ENCODE measurements around the gene GASK1A.

GASK1A gene

DNA sequence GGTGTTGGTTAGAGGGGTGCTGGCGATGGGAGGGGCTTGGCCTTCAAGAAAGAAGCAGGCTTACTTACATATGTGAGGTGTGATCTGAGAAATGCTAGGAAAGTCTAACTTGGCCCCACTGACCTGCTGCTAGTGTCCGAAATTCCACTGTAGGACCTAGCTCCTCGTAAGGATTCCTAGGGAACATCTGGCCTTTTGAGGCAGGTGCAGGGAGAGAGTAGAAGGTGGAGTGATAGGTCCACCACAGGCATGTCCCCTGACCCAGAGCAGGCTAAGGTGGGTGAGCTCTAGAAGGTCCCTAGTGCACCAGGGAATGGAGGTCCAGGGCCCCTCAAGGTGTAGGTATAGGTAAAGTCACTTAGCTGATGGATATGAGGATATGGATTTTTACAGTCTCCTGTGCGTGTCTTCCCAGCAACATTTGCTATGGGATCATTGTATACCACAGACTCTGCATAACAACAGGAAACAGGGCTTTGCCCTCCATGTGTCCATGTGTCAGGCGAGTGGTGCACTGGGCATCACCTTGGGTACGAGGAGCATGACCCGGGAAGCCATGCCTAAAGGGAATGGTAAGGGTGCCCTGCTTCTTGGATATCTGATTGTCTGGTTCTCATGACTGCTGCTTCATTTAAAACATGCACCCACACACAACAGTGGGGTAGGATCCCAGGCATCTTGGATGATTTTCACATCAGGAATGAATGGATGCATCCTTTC lies 94.2 kb downstream of the GASK1A start:
- H3K27me3 Mint-ChIP-seq (ENCODE audit: low read depth) = peaks cover 4% of the 10 kb centered on the region
- no peaks in the 10 kb centered on the region for H3K4me1 Mint-ChIP-seq
- TF ChIP-seq, protein P1, sequence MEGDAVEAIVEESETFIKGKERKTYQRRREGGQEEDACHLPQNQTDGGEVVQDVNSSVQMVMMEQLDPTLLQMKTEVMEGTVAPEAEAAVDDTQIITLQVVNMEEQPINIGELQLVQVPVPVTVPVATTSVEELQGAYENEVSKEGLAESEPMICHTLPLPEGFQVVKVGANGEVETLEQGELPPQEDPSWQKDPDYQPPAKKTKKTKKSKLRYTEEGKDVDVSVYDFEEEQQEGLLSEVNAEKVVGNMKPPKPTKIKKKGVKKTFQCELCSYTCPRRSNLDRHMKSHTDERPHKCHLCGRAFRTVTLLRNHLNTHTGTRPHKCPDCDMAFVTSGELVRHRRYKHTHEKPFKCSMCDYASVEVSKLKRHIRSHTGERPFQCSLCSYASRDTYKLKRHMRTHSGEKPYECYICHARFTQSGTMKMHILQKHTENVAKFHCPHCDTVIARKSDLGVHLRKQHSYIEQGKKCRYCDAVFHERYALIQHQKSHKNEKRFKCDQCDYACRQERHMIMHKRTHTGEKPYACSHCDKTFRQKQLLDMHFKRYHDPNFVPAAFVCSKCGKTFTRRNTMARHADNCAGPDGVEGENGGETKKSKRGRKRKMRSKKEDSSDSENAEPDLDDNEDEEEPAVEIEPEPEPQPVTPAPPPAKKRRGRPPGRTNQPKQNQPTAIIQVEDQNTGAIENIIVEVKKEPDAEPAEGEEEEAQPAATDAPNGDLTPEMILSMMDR (IDR thresholded peaks at IDR 0.05; ENCODE audit: unreplicated experiment in 3 of 3) = no peak
- H3K9me3 Mint-ChIP-seq = no peaks in the 10 kb centered on the region
- no peak overlapping the region for H3K4me3 Mint-ChIP-seq
- no peak overlapping the region for H3K27ac Mint-ChIP-seq
- peaks cover 13% of the 10 kb centered on the region for H3K36me3 Mint-ChIP-seq (ENCODE audit: low read depth)

DNA sequence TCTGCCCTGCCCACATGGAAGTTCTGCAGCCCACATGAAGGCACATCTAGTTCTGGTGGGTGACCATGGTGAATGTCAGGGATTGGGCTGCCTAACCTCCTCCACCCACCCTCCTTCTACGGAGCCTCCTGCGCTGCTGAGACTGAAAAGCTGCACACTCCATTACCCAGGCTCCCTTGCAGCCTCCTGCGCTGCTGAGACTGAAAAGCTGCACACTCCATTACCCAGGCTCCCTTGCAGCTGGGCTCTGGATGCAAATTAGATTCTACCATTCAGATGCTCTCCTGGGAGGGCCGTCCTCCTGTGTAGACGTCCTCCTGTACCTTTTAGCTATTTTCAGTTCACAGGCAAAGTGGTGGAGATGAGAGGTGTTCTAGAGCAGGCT lies 94.7 kb downstream of the GASK1A start:
- no peak overlapping the region for H3K4me3 Mint-ChIP-seq
- peaks cover 17% of the 10 kb centered on the region for H3K36me3 Mint-ChIP-seq (ENCODE audit: low read depth)
- no peaks in the 10 kb centered on the region for H3K4me1 Mint-ChIP-seq
- H3K9me3 Mint-ChIP-seq = no peaks in the 10 kb centered on the region
- TF ChIP-seq, protein P1 (IDR thresholded peaks at IDR 0.05; ENCODE audit: unreplicated experiment in 3 of 3) = no peak
- H3K27me3 Mint-ChIP-seq (ENCODE audit: low read depth) = peaks cover 4% of the 10 kb centered on the region
- no peak overlapping the region for H3K27ac Mint-ChIP-seq

DNA sequence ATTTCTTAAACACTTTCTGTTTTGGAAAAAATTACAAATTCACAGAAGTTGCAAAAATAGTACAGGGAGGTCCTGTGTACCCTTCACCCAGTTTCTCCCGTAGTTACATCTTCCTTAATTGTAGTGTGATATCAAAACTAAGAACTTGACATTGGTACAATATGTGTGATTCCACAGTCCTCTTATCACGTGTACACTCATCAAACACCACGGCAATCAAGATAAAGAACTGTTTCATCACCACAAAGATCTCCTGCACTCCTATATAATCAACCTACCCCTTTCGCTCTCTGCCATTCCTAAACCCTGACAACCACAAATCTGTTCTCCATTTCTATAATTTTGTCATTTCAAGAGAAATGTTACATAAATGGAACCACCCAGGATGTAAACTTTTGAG lies 95.4 kb downstream of the GASK1A start:
- Mint-ChIP-seq H3K4me1 (no peaks in the 10 kb centered on the region), H3K36me3 (ENCODE audit: low read depth) (peaks cover 23% of the 10 kb centered on the region), H3K9me3 (no peaks in the 10 kb centered on the region), H3K27ac (no peak overlapping the region), H3K4me3 (no peak overlapping the region), H3K27me3 (ENCODE audit: low read depth) (peaks cover 4% of the 10 kb centered on the region)
- TF ChIP-seq, protein P1 (IDR thresholded peaks at IDR 0.05; ENCODE audit: unreplicated experiment in 3 of 3) = no peak

DNA sequence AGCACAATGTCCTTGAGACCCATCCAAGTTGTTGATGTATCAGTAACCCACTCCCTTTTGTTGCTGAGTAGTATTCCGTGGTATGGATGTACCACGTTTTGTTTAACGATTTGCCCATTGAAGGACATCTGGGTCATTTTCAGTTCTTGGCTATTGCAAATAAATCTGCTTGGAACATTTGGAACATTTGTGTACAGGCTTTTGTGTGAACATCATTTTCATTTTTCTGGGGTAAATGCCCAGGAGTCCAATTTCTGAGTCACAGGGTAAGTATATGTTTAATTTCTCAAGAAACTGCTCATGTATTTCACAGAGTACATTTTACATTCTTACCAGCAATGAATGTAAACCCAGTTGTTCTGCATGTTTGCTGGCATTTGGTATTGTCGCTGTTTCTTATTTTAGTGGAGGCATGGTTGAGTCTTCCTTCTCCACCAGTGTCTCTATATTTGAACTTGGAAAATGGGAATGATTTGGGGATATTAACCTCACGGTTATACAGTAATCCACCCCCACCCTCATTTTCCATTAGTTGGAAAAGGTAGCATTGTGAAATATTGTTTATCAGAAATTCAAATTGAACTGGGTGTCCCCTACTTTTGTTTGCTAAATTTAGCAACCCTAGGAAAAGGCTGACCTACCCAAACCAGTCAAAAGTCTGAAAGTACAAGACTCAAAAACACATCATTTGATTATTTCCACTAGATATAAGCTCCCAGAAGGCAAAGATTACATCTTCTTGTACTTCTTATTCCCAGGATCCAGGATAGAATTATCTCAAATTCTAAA lies 96.0 kb downstream of the GASK1A start:
- no peak overlapping the region for H3K4me3 Mint-ChIP-seq
- no peak overlapping the region for H3K27ac Mint-ChIP-seq
- no peaks in the 10 kb centered on the region for H3K4me1 Mint-ChIP-seq
- TF ChIP-seq, protein P1 (IDR thresholded peaks at IDR 0.05; ENCODE audit: unreplicated experiment in 3 of 3) = no peak
- H3K27me3 Mint-ChIP-seq (ENCODE audit: low read depth) = peaks cover 4% of the 10 kb centered on the region
- H3K36me3 Mint-ChIP-seq (ENCODE audit: low read depth) = peaks cover 30% of the 10 kb centered on the region
- H3K9me3 Mint-ChIP-seq = peaks cover 2% of the 10 kb centered on the region

DNA sequence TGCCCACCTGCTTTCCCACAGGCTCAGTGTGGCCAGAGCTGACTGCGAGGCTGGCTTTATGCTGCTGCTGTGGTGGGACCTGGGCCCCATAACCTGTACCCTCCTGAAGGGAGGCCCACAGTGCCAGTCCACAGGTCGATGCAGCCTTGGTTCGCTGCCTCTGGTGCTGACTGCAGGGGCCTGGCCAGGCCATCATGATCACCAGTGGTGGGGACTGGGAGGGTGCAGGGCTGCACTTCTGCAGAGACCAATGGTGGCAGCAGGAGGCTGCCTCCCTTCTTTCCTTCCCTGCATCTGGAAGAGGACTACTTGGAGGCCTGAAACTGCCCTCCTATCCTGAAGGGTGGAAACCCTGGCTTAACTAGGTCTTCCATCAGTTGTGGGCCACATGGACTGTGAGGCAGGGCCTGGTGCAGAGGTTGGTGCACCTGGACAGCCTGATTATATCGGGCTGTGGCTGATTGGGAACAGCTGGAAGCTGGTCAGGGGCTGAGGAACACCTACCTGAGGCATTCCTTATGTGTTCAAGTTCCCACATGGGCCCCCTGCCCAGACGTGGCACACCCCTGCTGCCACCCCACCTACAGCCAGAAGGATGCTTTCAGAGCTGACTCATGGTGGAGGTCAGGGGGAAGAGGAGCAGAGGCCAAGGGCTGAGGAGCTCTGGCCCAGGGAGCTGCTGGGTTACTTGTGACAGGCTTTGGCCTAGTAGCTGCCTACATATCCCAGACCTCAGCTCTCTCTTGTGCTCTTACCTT lies 97.0 kb downstream of the GASK1A start:
- Mint-ChIP-seq H3K4me1 (no peaks in the 10 kb centered on the region), H3K27me3 (ENCODE audit: low read depth) (peaks cover 4% of the 10 kb centered on the region), H3K27ac (no peak overlapping the region), H3K9me3 (peaks cover 2% of the 10 kb centered on the region), H3K36me3 (ENCODE audit: low read depth) (peaks cover 40% of the 10 kb centered on the region), H3K4me3 (no peak overlapping the region)
- TF ChIP-seq, protein P1 (IDR thresholded peaks at IDR 0.05; ENCODE audit: unreplicated experiment in 3 of 3) = no peak
